Measurements from ENCODE around the gene SH3BP1. TPM values are rescaled to one million over a fixed set of nuclear protein-coding genes. Genes with fewer than 3 reads are reported as not detected.
A peak's percentile ranks its signal among the peaks of the same experiment; 100 is the strongest.

The SH3BP1 gene
- total and polyA plus RNA-seq, 9 of the 15 experiments (the other 6 are each of a cell fraction or from before 2014, with no cell fraction given) = 0.10 to 36.2 (median 10.4) TPM

- TF ChIP-seq, protein P1, sequence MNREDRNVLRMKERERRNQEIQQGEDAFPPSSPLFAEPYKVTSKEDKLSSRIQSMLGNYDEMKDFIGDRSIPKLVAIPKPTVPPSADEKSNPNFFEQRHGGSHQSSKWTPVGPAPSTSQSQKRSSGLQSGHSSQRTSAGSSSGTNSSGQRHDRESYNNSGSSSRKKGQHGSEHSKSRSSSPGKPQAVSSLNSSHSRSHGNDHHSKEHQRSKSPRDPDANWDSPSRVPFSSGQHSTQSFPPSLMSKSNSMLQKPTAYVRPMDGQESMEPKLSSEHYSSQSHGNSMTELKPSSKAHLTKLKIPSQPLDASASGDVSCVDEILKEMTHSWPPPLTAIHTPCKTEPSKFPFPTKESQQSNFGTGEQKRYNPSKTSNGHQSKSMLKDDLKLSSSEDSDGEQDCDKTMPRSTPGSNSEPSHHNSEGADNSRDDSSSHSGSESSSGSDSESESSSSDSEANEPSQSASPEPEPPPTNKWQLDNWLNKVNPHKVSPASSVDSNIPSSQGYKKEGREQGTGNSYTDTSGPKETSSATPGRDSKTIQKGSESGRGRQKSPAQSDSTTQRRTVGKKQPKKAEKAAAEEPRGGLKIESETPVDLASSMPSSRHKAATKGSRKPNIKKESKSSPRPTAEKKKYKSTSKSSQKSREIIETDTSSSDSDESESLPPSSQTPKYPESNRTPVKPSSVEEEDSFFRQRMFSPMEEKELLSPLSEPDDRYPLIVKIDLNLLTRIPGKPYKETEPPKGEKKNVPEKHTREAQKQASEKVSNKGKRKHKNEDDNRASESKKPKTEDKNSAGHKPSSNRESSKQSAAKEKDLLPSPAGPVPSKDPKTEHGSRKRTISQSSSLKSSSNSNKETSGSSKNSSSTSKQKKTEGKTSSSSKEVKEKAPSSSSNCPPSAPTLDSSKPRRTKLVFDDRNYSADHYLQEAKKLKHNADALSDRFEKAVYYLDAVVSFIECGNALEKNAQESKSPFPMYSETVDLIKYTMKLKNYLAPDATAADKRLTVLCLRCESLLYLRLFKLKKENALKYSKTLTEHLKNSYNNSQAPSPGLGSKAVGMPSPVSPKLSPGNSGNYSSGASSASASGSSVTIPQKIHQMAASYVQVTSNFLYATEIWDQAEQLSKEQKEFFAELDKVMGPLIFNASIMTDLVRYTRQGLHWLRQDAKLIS (CRISPR knock-in tag; IDR thresholded peaks at IDR 0.05) = no peak
- TF ChIP-seq RNF2 (IDR thresholded peaks at IDR 0.05) (peak; percentile 62; the same call in 1 of the 2 replicates), NR2F6 (CRISPR knock-in tag; IDR thresholded peaks at IDR 0.05) (no peak), COPS2 (conservative IDR thresholded peaks at IDR 0.05) (no peak), PHB (CRISPR knock-in tag; IDR thresholded peaks at IDR 0.05) (no peak), ELF4 (CRISPR knock-in tag; IDR thresholded peaks at IDR 0.05) (no peak), FOXJ3 (CRISPR knock-in tag; IDR thresholded peaks at IDR 0.05) (no peak), NFXL1 (CRISPR knock-in tag; IDR thresholded peaks at IDR 0.05) (no peak), ILF3 (IDR thresholded peaks at IDR 0.05; ENCODE audit: borderline replicate concordance) (no peak), GATAD2B (IDR thresholded peaks at IDR 0.05; ENCODE audit: borderline replicate concordance) (no peak), SRSF3 (IDR thresholded peaks at IDR 0.05; ENCODE audit: insufficient read depth, low read length) (no peak), ZBED1 (IDR thresholded peaks at IDR 0.05) (no peak), NFE2 (IDR thresholded peaks at IDR 0.05; ENCODE audit: low read depth) (no peak), ZNF384 (IDR thresholded peaks at IDR 0.05; ENCODE audit: low read depth, low read length) (no peak), MTA2 (IDR thresholded peaks at IDR 0.05; ENCODE audit: low read depth) (no peak), HNRNPL (IDR thresholded peaks at IDR 0.05; ENCODE audit: low read depth, low read length) (no peak), NFE2L1 (tag; IDR thresholded peaks at IDR 0.05; ENCODE audit: borderline replicate concordance, low read depth) (no peak), SMAD3 (CRISPR knock-in tag; conservative IDR thresholded peaks at IDR 0.05) (no peak)
- TF ChIP-seq, protein P2, sequence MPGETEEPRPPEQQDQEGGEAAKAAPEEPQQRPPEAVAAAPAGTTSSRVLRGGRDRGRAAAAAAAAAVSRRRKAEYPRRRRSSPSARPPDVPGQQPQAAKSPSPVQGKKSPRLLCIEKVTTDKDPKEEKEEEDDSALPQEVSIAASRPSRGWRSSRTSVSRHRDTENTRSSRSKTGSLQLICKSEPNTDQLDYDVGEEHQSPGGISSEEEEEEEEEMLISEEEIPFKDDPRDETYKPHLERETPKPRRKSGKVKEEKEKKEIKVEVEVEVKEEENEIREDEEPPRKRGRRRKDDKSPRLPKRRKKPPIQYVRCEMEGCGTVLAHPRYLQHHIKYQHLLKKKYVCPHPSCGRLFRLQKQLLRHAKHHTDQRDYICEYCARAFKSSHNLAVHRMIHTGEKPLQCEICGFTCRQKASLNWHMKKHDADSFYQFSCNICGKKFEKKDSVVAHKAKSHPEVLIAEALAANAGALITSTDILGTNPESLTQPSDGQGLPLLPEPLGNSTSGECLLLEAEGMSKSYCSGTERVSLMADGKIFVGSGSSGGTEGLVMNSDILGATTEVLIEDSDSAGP (CRISPR knock-in tag; IDR thresholded peaks at IDR 0.05) = 0 out of 2 replicates have a peak, but pooled peaks have one; percentile 54
- TF ChIP-seq, protein P3, sequence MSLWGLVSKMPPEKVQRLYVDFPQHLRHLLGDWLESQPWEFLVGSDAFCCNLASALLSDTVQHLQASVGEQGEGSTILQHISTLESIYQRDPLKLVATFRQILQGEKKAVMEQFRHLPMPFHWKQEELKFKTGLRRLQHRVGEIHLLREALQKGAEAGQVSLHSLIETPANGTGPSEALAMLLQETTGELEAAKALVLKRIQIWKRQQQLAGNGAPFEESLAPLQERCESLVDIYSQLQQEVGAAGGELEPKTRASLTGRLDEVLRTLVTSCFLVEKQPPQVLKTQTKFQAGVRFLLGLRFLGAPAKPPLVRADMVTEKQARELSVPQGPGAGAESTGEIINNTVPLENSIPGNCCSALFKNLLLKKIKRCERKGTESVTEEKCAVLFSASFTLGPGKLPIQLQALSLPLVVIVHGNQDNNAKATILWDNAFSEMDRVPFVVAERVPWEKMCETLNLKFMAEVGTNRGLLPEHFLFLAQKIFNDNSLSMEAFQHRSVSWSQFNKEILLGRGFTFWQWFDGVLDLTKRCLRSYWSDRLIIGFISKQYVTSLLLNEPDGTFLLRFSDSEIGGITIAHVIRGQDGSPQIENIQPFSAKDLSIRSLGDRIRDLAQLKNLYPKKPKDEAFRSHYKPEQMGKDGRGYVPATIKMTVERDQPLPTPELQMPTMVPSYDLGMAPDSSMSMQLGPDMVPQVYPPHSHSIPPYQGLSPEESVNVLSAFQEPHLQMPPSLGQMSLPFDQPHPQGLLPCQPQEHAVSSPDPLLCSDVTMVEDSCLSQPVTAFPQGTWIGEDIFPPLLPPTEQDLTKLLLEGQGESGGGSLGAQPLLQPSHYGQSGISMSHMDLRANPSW (CRISPR knock-in tag; IDR thresholded peaks at IDR 0.05) = no peak
- TF ChIP-seq, protein P4, sequence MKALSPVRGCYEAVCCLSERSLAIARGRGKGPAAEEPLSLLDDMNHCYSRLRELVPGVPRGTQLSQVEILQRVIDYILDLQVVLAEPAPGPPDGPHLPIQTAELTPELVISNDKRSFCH (CRISPR knock-in tag; IDR thresholded peaks at IDR 0.05) = no peak
- TF ChIP-seq, protein P4 (tag; IDR thresholded peaks at IDR 0.05) = no peak
Observed at GRCh38 chr22:37608477-37609239, 30.8 kb upstream of the SH3BP1 start, which contains the start of gene GGA1 (continued).
